NCI-H226 (cell line): Measurements from ENCODE around the gene NTRK2.

ENCODE experiments used
- DNase-seq: peaks from one replicate; pipeline ENCODE4 v3.0.0-alpha.2; 2015

NTRK2 gene

DNA sequence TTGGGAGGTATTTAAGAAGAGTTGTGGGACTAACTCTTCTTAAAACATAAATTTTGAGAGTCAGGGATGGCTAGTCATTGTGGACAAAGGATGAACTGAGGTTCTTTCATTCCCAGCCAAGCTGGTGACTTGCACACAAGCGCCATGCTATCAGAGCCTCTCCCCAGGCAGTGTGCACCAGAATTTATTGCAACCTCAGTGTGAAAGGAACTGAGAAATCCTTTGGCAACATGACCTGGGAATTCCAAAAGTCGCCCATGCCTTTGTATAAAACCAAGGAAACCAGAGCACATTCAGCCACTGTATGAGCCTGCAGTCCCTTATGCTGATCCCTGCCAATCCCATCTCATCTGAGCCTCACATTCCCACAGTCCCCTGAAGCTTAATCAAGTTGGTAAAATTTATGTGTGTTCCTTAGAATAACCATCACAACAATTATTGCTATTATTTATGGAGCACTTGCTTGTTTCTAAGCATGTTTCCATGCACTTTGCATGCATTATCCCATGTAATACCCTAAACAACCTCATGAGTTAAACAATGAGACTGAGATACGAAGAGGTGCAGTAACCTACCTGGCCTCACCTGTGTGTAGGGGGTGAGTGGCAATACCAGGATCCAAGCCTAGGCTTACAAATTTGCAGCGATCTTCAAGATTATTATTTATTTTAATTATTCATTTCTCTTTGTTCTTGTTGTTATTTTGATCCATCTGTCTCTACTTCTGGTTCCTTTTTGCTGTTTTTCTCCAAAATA is 116.4 kb downstream of the NTRK2 start:
- no peak for DNase-seq

DNA sequence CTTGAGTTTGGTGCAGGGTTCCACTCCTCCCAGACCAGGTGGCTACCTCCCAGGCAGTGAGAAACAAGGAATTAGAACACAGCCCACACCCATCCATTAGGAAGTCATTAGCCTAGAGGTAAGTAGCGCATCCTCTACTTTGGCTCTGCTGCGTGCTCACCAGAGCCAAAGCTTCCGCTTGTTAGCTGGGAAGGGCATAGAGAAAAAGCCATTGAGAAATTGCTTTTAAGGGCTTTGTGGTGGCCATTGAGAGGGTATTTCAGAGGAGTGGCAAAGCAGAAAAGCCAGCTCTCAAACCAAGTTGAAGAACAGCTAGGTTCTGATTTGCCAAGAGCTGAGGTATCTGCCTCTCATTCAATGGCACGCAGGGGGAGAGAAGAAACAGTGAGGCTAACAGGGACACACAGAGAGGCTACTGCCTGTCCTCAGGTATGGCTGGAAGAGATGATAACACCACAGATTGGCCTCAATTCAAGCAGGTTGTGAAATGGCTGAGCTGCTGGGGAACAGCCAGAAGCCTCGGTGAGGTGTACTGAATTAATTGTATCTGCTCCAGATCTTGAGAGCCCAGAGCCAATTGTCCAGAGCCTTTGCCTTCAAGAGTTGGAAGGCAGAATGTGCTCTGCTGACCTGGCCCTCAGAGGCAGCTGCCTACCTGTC is 119.4 kb downstream of the NTRK2 start:
- DNase-seq: no peak

DNA sequence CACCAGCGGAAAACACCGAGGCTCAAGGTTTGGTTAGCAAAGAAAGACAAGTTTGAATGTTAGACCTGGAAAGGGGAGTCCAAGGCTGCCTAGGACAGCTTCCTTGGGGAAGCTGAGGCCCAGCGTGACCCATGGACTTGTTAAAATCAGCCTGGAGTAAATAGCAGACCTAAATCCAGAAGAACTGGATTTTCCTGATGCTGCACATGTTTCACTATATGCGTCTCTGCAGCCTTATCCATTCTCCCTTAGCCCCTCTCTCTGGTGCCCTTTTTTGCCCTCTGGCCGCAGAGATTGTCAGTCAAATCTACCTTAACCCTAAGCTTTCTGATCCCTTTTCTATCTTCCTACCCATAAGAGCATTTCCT is 119.9 kb downstream of the NTRK2 start:
- no peak for DNase-seq

DNA sequence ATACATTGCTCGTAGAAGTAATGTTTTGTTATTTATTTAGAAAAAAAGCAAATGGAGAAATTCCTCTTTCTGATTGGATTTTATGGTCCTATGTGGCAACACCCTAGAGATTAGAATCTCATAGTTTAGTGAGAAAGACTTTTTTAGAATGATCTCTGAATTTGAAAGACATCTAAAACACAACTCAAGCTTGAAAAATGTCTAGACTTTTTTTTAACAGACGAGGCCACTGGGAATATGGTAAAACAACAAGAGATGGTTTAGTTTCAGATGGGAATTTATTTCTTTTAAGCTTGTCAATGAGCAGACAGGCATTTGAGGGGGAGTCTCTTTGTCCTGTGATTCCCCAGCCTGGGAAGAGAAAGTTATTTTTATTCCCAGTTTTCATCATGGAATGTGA is 122.1 kb downstream of the NTRK2 start:
- DNase-seq: no peak

DNA sequence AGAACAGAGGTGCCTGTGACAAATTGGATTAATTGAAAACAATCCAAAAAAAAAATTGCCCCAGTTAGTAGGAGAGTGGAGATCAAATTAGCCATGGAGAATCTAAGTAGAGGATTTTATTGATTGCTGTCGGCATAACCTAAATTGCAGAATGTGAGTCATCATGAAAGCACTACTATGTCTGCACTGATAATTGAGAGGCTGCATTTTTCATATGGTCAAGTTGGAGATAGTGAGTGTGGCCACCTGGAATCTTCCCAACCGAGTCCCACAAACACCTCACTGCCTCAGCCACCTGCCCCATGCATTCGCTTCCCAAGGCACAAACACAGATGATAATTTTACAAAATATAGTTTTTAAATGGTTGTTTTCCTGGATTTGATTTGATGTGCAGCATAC is 123.7 kb downstream of the NTRK2 start:
- DNase-seq: no peak

DNA sequence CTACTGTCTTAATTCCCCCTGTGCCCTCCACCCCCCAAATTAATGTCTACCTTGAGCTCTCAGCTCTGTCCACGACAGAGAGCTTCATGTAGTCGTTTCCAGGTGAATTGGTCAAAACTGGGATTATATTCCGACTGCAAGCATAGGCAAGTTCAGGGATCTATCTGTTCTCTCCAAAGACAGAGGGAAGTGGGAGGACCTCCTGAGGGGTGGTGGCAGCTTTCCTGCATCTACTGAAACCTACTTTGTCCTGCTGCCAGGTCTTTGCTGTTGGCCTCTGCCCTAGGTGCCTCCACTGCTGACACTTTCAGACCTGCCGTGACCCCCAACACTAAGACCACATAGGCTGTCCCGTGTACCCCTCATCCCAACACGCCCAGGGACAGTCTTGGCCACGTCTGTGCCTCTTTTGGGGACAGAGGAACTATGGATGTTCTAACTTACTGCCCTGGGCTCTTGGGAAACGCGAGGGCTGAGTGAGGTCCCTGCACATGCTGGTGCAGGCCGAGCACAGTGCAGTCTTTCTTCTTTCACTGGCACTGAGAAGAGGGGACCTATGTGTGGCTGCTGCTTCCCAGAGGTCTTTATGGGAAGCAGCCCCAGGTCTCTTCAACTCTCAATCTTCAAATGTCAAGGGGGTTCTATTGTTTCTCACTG is 125.6 kb downstream of the NTRK2 start:
- no peak for DNase-seq

DNA sequence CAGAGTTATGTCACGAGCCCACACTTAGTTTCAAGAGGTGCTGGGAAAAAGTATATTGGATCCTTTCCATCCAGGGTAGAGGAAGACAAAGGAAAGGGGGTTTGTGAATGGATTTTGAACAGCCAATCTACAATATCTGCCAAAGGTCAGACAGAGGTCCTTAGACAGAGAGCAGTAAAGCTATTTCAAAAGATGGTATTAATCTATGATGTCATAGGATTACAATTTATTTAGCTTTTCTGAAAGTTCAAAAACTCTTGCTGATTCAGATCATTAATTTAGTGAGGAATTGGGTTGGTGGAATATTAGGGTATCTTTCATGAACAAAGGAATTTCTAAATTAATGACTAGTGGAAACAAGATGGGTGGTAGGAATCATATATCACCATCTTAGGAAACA is 126.9 kb downstream of the NTRK2 start:
- DNase-seq: no peak

DNA sequence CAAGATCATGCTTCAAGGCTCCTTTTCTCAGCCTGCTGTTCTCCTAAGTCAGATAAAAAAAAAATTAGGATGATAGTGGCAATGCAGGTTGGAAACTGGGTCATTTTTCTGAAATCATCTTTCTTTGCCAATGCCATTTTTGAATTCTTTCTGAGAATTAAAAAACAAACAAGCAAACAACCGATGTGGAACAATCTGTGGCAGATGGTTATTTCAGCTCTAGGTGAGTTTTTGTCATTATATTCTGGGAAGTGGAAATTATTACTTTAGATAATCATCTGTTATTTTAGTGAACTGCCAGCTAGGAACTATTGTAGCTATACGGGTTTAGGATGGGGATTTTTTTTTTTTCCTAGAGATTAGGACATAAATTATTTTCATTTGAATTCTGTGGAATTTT is 129.7 kb downstream of the NTRK2 start:
- DNase-seq: no peak

DNA sequence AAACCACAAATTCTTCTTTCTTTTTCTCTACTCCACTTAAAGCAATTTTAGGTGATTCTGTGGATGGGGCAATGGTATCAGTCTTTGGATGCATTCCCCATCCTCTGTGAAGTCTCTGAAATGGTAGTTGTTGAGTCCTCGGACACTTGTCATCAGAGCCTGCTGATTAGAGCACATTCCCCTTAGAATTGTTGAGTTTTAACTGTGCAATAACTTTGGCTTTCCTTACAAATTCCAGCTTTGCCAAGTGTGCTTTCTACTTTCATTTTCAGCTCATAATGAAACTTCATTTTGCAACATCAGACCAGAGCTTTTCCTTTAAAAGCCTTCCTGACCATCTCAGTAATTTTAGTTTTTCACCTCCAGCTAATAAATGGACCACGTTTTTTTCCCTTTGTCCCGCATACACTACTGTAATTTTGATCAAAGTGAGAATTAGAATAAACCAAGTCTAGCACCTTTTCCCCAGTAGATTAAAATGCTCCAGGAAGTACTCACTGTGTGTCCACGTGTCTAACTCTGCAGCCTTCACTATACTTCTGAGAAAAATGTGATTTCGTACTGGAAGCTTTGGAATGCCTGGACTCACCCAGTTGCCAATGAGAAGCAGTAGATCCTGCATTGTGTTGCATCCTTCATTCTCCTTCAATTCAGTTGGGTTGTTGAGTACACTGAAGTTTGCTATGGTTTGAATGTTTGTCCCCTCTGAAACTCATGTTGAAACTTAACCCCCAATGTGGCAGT is 135.6 kb downstream of the NTRK2 start:
- no peak for DNase-seq

DNA sequence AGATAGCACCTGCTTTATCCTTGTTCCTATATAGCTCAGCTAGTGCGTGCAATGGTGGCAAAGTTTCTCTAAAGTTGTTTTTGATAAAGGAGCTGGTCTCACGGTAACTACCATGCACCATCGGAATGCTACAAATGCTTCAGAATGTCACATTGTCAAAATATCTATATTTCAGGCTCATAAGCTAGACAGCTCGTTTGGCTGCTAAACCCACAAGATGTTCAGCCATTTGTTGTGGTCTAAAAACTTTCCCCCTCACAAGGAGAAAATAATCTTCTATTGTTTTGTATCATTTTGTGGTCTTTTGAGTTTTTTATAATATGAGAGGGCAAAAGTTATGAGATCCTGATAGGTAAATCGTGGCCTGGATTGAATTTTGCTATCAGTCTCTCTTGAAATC is 137.9 kb downstream of the NTRK2 start:
- no peak for DNase-seq

DNA sequence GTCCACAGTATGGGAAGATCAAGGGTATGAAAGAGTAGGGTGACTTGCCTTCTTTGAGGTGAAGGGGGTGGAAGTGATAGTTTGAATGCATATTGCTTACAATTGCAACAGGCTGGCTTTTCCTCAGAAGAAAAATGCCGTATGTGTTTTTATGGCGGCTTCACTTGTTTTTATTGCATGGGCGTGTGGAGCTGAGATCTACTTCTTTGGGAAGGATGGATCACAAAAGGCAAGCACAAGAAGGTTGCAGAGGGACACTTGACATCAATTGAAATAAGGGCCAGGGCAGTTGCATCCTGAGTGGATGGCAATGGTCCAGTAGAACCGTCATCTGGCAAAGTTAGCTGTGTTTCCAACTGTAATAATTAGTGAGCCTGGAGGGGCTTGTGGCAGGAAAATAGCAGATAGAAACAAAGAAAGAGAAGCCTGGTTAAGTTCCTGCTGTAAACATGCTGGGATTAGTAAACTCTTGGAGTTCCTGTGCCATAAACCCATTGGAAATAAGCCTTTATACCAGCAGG is 138.4 kb downstream of the NTRK2 start:
- no peak for DNase-seq

DNA sequence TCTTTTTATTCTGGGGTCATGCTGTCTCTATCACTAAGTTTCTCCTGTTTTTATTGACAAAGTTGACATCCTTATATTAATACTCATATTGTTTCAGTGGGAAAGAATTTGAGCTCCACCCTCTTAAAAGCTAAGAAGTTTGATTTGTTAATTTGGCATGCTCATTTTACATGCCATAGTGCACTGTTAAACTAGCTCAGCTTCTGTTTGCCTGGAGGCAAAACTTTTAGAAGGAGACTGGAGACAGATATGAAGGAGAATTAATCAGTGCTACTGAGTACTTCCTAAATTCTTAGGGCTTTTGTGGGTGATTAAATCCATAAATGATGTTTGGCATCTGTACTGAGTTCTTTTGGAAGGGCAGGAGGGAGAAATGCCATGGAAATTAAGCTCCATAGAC is 138.9 kb downstream of the NTRK2 start:
- DNase-seq: no peak

DNA sequence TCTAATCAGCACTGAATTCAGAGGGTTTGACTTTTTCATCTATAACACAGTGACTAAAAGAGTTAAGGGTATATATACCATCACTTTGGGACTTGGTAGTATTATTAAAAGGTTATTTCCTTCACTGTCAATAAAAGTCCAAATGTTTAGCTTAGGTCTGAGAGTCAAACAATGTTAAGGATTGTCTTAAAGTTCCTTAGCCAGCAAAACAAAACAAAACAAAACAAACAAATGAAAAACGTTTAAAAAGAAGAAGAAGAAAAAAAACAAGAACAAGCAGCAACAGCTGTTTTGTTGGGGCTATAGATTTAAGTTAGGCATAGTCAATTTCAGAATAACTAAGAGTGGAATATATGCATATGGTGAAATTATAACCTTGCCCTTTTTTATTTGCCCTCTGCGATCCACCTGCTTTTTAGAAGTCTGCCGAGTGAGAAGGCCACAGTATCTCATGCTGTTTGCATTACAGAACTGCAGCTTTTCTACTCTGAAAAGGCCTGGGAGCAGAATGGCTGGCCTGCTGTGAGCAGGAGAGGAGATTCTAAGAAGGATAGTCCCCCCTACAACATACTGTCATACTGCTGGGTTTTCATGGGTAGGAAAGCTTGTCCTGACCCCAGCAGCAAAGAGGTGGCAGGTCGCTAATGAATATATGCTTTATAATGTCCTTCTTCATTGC is 141.7 kb downstream of the NTRK2 start:
- DNase-seq: no peak

DNA sequence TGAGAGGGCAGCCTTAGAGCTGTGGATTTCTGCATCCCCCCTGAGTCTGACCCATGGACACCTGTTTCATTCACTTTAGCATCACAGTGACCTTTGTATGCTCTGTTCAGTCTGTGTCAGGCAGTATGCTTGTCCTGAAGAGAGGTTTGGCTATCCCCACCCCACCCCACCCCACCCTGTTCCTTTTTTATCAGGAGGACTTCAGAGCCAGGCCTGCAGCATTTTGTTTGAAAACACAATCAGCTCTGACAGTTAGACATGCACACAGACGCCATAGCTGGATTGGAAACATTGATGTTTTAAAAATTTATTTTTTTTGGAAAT is 142.2 kb downstream of the NTRK2 start:
- no peak for DNase-seq

DNA sequence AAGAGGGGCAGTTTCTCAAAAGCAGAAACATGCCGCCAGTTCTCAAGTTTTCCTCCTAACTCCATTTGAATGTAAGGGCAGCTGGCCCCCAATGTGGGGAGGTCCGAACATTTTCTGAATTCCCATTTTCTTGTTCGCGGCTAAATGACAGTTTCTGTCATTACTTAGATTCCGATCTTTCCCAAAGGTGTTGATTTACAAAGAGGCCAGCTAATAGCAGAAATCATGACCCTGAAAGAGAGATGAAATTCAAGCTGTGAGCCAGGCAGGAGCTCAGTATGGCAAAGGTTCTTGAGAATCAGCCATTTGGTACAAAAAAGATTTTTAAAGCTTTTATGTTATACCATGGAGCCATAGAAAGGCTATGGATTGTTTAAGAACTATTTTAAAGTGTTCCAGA is 142.8 kb downstream of the NTRK2 start:
- no peak for DNase-seq

DNA sequence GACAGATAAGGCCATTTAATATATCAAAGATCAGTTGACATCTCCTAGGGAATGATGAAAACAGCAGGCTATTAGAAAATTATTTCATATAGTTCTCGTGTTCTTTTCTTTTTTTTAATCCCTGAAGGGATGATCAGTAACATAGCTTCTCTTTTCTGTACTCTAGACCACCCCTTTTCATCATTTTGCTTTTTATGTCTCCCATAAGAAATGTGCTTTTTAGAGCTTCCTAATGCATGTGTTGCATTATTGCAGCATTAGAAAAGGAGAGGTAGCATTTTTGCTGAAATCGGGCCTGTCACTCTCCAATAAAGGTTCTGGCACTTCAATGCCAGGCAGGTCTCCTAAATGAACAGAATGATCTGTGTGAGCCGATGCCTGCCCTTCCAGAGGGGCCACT is 143.3 kb downstream of the NTRK2 start:
- no peak for DNase-seq

DNA sequence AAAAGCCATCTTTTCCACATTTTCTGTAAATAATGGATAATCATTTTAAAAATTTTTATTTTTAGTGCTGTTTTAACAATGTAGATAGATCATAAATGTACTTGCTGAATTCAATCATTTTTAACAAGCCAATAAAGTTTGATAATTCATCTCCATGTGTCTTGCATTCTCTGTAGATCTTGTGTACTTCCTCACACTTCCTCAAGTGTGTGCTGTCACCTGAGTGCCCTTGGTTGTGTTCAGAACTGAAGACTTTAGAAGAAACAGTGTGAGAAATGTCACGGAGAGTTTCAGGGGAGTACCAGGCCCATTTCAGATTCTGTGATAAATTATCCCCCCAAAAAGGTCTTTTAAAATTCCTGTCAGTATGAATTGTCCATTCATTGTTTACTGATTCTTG is 146.0 kb downstream of the NTRK2 start:
- DNase-seq: no peak

DNA sequence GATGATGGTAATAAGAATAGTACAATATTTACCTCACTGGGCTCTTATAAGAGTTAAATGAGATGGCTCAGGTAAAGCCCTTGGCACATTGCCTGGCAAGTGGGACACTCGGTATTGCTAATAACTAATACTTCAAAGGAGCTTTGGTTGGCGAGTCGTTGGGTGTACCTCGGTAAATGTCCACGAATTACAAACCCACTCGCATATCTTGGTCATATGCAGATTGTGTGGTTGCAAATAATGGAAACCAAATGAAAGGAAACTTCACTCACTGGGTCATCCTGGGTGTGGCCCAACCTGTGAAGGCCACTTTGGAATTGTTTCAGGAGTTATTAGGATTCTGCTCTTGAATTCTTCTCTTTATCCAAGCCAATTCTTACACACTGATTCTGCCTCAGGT is 147.5 kb downstream of the NTRK2 start:
- no peak for DNase-seq

DNA sequence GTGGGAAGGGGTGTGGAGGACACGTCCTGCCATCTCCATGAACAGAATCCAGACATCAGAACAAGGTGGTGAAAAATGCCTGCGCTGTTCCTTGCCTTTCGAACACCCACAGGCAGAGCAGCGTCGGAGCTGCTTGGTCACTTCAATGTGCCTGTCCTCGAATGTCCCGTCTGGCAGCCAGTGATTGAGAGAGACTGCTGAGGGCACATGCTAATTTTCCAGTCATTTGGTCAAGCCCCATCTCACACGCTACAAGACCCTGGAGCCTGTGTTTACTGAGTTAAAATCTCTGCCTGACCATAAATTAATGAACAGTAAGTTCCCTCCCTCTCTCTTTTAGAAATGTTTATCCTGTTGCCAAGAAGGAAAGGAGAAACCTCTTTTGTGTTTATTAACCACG is 149.3 kb downstream of the NTRK2 start:
- DNase-seq: no peak

DNA sequence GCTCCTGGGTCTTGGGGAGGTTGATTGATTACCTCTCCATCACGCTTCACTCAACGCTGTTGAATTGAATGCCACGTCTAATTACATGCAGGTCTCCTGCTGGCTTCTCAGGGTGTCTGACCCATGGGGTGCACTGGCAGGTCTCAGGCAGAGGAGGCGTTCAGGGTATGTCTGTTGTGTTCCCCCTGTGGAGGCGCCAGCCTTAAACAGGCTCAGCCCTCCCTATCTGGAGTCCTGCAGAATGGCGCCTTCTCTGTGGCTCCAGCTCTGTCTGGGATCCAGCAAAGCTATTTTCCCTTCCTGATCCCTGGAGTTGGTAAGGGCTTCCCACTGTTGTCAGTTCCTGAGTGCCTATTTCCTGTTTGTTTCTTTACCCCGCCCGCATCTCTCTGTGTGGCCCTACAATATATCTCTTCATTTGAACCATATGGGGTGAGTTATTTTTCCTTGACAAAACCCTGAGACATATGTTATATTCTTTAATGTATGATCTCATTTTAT is 150.0 kb downstream of the NTRK2 start:
- no peak for DNase-seq

DNA sequence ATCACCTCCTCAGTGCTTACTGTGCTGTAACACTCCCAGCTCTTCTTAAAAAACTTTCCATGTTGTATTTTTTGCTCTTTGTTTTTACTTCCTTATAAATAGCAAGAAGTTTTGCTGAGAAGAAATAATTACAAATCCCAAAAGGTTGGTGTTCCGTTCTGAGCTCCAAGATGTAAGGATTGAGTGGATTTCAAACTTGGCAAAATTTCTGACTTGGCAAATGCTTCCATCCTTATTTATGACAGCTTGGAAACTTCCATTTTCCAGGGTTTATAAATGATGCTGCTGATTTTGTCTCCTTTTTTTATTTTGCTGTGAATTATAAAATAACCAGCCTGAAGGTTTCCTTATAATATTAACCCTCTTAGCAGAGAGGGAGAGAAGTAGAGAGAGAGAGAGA is 151.9 kb downstream of the NTRK2 start:
- no peak for DNase-seq

DNA sequence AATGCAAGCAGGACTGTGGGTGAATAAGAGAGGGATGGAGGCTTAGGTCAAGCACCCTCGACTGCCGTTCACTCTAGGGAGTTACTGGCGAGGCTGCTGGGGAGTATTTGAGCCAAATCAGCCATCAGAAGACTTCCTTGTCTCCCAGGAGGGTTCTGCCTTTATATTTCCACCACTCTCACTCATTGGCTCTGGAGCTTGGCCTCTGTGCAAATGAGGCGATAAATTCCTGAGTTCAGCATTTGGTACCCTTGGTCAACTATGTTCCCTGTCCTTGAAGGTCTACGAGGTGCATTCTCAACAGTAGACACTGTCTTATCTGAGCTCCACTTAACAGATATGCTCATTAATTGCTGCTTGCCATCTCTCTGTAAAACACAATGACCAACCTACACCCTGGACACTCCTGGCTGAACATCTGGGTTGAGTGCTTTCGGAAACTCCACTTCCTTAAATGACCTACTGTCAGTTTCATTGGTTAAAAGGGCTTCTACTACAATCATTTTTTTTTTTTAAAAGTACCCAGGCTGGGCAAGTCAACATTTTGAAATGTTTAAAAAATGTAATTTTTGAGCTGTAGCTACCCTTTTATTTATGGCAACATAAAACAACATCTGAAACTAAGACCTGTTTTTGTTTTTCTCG is 153.2 kb downstream of the NTRK2 start:
- DNase-seq: no peak
